ENCODE results near the gene TRMT5.

TRMT5 gene

DNA sequence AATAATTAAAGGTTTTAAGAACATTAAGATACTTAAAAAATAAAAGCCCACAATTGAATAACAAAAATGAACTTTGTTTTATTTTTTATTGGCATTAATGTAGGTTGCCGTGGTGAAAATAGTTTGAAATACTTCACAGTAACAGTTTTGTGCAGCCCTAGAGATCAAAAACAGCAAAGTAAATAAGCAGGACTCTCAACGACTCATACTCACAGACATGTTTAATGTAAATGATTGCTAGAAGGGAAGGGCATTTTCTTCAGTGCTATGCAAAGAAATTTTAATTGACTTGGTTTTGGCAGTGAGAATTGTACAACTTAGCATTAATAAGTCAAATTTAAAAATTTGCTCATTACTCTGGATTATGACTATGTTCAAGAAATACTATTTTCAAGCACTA lies 16.0 kb downstream of the TRMT5 start:
- DNase-seq, result no peak

DNA sequence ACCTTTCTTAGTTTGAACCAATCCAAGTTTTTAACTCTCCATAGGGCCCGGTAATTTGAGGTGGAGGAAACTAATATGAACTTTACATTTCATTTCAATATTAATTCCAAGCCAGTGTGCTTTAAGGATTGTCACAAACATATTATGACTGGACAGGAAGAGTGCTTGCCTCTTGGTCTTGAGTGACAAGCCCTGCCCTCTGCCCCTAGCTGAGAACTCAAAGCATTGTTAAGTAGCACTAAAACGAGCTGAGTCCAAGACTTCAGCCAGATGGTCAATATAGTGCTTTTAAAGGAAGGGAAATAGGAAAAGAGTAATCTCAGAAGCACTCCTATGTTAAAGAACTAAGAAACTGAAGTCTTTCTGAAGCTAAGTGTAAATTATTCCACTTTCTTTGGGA lies 17.1 kb downstream of the TRMT5 start:
- no peak for DNase-seq

- DNase-seq, result no peak
Observed at GRCh38 chr14:60958146-60958545, 22.7 kb downstream of the TRMT5 start.

GRCh38 chr14:60956632-60957031 lies 24.2 kb downstream of the TRMT5 start:
- no peak for DNase-seq

DNA sequence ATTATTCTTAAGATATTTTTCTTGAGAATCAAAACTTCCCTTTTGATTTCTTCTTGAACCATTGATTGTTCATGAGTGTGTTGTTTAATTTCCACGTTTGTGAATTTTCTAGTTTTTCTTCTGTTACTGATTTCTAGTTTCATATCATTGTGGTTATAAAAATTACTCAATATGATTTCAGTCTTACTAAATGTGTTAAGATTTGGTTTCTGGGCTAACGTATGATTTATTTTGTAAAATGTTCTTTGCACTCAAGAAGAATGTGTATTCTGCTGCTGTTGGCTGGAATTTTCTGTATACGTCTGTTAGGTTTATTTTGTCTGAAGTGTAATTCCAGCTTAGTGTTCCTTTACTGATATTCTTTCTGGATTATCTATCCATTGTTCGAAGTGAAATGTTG lies 24.7 kb downstream of the TRMT5 start:
- DNase-seq, result no peak

- no peak for DNase-seq
Observed at GRCh38 chr14:60951776-60952435, 29.0 kb downstream of the TRMT5 start.

GRCh38 chr14:60946773-60947172 lies 34.1 kb downstream of the TRMT5 start:
- DNase-seq, result no peak

DNA sequence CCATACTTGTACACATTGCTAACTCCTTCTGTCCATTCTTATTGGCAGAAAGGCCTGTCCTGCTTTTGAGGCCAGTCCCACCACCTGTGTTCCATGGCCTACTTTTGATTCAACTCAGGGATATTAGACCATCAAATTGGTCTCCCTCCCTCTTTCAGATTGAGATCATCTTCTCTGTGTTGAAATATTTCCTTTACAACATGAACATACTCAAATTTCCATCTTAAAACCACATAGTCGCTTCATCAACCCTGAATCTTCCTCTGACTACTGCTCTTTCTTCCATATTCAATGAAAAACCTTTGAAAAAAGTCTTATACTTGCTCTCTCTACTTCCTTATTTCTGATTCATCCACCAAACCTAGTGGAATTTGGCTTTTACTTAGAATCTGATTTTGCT lies 34.9 kb downstream of the TRMT5 start:
- peak in 1 of 2 experiments; percentile 25 for DNase-seq

DNA sequence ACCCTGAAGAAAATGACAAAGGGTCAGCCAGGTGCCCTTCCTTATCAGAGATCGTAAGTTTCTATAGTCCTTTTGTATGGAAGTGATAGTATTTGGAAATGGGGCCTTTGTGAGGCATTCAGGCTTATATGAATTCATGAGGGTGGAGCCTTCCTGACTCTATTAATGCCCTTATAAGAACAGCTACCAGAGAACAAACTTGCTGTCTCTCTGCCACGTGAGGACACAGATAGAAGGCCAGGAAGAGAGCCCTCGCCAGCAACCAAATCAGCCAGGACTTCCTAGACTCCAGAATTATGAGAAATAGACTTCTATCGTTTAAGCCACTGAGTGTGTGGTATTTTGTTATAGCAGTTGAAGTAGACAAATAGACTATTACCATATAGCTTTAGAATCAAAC lies 36.7 kb downstream of the TRMT5 start:
- DNase-seq, result no peak

DNA sequence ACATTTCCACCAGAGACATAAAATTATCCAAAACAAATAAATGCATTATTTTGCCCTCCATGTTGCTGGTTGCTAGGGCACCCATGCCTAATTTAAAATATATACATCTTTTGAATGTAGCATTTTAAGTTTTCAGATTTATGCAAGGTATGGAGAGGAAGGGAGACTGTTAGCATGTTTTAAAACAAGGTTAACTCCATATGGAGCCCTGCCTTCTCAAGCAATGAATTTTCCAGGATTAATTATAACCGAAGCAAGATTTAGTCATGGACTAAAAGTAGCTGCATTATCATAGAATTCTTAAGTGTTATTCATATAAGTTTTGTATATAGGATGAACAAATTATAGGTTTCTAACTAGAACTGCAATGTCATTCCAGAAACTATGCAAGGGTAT lies 37.2 kb downstream of the TRMT5 start:
- no peak for DNase-seq

DNA sequence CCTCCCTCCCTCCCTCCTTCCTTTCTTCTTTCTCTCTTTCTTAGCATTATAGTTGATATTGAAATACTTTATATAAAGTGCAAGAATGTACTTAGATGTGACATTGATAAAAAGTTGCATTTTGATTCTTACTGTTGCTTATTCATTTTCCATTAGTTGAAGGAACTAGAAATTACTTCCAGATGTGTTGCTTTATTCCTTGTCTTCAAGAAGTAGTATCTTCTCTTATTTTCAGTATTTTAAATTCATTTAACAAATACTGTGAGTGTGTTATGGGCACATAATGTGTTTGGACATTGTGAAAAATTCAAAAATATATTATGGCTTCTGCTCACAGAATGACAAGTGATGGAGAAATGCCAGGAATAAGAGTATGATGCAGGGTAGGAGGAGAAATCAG lies 45.6 kb downstream of the TRMT5 start:
- no peak for DNase-seq

GRCh38 chr14:60933920-60934655 lies 46.8 kb downstream of the TRMT5 start:
- DNase-seq, result no peak

DNA sequence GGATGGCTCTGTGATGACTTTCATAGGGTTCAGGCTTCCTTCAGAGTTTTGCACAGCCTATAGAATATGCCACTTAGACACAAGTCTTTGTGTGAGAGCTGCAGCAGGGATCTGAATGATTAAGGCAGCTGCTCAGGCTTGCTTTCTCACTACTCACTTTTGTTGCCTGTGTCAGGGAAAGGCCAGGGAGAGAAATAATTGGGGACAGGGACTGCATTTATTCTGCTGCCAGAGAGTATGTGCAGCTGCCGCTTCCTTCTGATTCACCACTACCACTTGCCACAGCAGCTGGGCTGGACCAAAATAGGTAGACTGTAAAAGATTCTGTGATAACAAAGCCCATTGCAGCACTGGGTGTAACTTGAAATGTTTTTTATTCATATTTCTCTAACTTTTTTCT lies 49.7 kb downstream of the TRMT5 start:
- DNase-seq, result no peak

DNA sequence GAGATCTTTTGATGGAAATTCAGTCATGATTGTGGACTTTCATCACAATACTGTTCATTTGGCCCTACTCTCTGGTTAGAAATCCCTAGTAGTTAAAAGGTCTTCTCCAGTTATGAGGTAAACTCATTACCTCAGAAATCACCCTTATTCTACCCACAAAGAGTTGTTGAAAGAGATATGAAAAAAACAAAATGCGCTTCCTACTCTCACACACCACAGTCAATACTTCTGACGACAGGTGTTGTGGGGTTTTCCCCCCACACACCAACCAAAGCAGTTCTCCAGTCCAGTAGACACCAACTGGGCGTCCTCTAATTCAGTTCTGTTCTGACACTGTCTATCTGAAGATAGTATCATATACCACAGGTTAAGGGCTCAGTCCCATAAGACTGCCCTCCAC lies 54.9 kb downstream of the TRMT5 start:
- no peak for DNase-seq

GRCh38 chr14:60925286-60925685 lies 55.6 kb downstream of the TRMT5 start:
- DNase-seq, result no peak

DNA sequence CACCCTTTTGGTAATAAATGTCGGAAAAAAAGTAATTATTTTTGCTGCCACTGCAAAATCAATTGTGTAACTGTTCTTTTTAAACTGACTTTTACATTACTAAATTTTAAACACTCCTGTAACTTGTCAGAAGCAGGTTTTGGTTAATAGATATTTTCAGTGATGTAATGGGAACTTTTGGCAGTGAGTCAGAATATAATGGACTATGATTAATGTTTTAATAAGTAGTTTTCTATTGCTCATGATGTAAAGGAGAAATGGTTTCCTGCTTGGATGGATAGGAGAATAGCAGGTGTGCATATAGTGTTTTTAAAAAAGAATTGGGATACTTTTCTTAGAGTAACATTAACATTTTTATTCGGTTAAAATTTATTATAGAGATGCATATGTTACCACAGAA lies 58.8 kb downstream of the TRMT5 start:
- no peak for DNase-seq

Data from activated T-cell treated with anti-CD3 and anti-CD28 coated beads, Interleukin-2, amount 50 U/mL, for 48 hours (primary cell).